ENCODE data around the gene DYRK1B.
"Not testable (repeated sequence)": the region's sequence is repeated elsewhere in the genome, so short reads cannot be mapped to it uniquely, and the experiment has no call there.

DNA sequence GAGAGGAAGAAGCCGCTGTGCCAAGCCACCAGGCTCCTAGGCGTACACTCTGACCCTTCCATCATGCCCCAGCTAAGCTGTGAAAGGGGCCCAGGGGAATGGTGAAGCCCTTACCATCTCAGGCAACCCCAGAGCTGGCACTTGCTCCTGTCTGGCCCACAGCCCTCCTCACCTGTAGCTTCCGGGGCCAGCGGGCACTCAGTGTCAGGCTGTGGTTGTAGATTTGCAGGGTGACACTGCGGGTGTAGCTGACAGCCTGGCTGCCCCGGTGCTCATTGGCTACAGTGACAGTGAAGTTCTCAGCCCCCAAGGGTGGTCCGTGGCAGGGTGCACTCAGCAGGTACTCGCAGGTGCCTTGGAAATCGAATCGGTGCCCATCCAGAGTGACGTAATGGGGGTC, 42.5 kb upstream of the DYRK1B start:
- TF ChIP-seq, protein P1, sequence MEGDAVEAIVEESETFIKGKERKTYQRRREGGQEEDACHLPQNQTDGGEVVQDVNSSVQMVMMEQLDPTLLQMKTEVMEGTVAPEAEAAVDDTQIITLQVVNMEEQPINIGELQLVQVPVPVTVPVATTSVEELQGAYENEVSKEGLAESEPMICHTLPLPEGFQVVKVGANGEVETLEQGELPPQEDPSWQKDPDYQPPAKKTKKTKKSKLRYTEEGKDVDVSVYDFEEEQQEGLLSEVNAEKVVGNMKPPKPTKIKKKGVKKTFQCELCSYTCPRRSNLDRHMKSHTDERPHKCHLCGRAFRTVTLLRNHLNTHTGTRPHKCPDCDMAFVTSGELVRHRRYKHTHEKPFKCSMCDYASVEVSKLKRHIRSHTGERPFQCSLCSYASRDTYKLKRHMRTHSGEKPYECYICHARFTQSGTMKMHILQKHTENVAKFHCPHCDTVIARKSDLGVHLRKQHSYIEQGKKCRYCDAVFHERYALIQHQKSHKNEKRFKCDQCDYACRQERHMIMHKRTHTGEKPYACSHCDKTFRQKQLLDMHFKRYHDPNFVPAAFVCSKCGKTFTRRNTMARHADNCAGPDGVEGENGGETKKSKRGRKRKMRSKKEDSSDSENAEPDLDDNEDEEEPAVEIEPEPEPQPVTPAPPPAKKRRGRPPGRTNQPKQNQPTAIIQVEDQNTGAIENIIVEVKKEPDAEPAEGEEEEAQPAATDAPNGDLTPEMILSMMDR (IDR thresholded peaks at IDR 0.05), result not testable (repeated sequence)
- not testable (repeated sequence) for TF ChIP-seq POLR2A (IDR thresholded peaks at IDR 0.05)
